SK-N-SH (cell line): ENCODE data around the gene NISCH.

Source experiments
- CTCF ChIP-seq: fragments of 200-600 bp; sonication (generic); IDR thresholded peaks from 2 replicates; pipeline ENCODE4 v1.6.1; 2017; ENCODE audit warnings: antibody characterized with exemption, mild to moderate bottlenecking, moderate library complexity
- EP300 ChIP-seq, 2 experiments: IDR thresholded peaks; 2 replicates each; pipeline versions ENCODE4 v1.4.0 to v1.6.1; 2012; ENCODE audit warnings: borderline replicate concordance in 1 of 2, low read depth in 1 of 2, low read length in 1 of 2
- MXI1 ChIP-seq: IDR thresholded peaks from 2 replicates; pipeline ENCODE4 v1.6.1; 2012; ENCODE audit warnings: mild to moderate bottlenecking, low read depth, low read length, improper control_type of control experiment
- POLR2AphosphoS5 ChIP-seq: IDR thresholded peaks from 2 replicates; pipeline ENCODE4 v1.6.1; 2012; ENCODE audit warnings: low read depth, low read length
- RAD21 ChIP-seq: IDR thresholded peaks from 2 replicates; pipeline ENCODE4 v1.6.1; 2012; ENCODE audit warnings: mild to moderate bottlenecking, low read length
- SMC3 ChIP-seq: IDR thresholded peaks from 2 replicates; pipeline ENCODE4 v1.6.1; 2012; ENCODE audit warnings: low read depth, low read length, improper control_type of control experiment
- TAF1 ChIP-seq: IDR thresholded peaks from 2 replicates; pipeline ENCODE4 v1.6.1; 2012; ENCODE audit warnings: low read depth, mild to moderate bottlenecking, low read length, moderate library complexity, borderline replicate concordance
- TF ChIP-seq, protein P1 (sequence below): fragments of 150-350 bp; IDR thresholded peaks from 2 replicates; pipeline ENCODE4 v1.6.1; 2017; ENCODE audit warnings: antibody characterized with exemption, low read length, low read depth, borderline replicate concordance
- TF ChIP-seq, protein P2 (sequence below): IDR thresholded peaks from 2 replicates; pipeline ENCODE4; 2012

GRCh38 chr3:52524258-52524751 is 68.9 kb downstream of the NISCH start:
- TF ChIP-seq, protein P1, sequence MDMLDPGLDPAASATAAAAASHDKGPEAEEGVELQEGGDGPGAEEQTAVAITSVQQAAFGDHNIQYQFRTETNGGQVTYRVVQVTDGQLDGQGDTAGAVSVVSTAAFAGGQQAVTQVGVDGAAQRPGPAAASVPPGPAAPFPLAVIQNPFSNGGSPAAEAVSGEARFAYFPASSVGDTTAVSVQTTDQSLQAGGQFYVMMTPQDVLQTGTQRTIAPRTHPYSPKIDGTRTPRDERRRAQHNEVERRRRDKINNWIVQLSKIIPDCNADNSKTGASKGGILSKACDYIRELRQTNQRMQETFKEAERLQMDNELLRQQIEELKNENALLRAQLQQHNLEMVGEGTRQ, result no peak
- TF ChIP-seq CTCF, result no peak
- no peak for TF ChIP-seq RAD21
- TF ChIP-seq MXI1, result no peak
- TF ChIP-seq EP300 (IDR thresholded peaks at IDR 0.05; ENCODE audit: borderline replicate concordance in 1 of 2, low read depth in 1 of 2, low read length in 1 of 2), result no peak
- TF ChIP-seq, protein P2, sequence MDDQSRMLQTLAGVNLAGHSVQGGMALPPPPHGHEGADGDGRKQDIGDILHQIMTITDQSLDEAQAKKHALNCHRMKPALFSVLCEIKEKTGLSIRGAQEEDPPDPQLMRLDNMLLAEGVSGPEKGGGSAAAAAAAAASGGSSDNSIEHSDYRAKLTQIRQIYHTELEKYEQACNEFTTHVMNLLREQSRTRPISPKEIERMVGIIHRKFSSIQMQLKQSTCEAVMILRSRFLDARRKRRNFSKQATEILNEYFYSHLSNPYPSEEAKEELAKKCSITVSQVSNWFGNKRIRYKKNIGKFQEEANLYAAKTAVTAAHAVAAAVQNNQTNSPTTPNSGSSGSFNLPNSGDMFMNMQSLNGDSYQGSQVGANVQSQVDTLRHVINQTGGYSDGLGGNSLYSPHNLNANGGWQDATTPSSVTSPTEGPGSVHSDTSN, result no peak
- TF ChIP-seq SMC3, result no peak
- no peak for TF ChIP-seq TAF1
- no peak for TF ChIP-seq POLR2AphosphoS5
